ENCODE results near the gene CHRND.

- no peak for TF ChIP-seq CTCF (conservative IDR thresholded peaks at IDR 0.05)
- TF ChIP-seq EZH2 (IDR thresholded peaks at IDR 0.05; ENCODE audit: low read depth) = no peak
These were observed 41.2 kb upstream of the CHRND start for GRCh38 chr2:232484628-232485347.

All from PC-9 (cell line).